Mammary epithelial cell (primary cell): ENCODE measurements around the gene RAB8B.

Source experiments
- CTCF ChIP-seq, 2 donors: IDR thresholded peaks in 1 of 2; conservative IDR thresholded peaks in 1 of 2; 2 replicates each; pipeline ENCODE4 v1.5.1; 2011 to 2012; ENCODE audit warnings: inconsistent platforms in 2 of 2, low read length in 2 of 2, mild to moderate bottlenecking in 2 of 2, control low read depth in 1 of 2, low read depth in 1 of 2; ENCODE audit not compliant: insufficient read depth in 1 of 2; ENCODE audit errors: extremely low read depth in 1 of 2
- EZH2 ChIP-seq: IDR thresholded peaks from 2 replicates; pipeline ENCODE4 v1.6.1; 2012; ENCODE audit warnings: low read length, inconsistent platforms, borderline replicate concordance

- TF ChIP-seq CTCF (conservative IDR thresholded peaks at IDR 0.05 in 1 of 2, IDR thresholded peaks at IDR 0.05 in 1 of 2; ENCODE audit: extremely low read depth in 1 of 2, insufficient read depth in 1 of 2, low read depth in 1 of 2, low read length in 2 of 2): no peak
- TF ChIP-seq EZH2: no peak
Observed at GRCh38 chr15:63221346-63221745, 31.9 kb downstream of the RAB8B start.
